ENCODE measurements around the gene HEYL. TPM values are rescaled to one million over a fixed set of nuclear protein-coding genes. Genes with fewer than 3 reads are reported as not detected.

Gene HEYL
- total RNA-seq, 1 donor from 2014 or later, result not detected

- DNase-seq (ENCODE audit: low read depth, low spot score), result no peak
Measured at GRCh38 chr1:39666772-39667171, 27.3 kb upstream of the HEYL start.

- no peak for DNase-seq (ENCODE audit: low read depth, low spot score)
Measured at GRCh38 chr1:39663559-39663958, 24.1 kb upstream of the HEYL start.

- DNase-seq (ENCODE audit: low read depth, low spot score), result no peak
Measured at GRCh38 chr1:39662861-39663260, 23.4 kb upstream of the HEYL start.

- no peak for DNase-seq (ENCODE audit: low read depth, low spot score)
Measured at GRCh38 chr1:39659538-39659937, 20.1 kb upstream of the HEYL start.

GRCh38 chr1:39659110-39659509 is 19.7 kb upstream of the HEYL start:
- no peak for DNase-seq (ENCODE audit: low read depth, low spot score)

GRCh38 chr1:39657923-39658485 is 18.6 kb upstream of the HEYL start:
- peak; percentile 5 for DNase-seq (ENCODE audit: low read depth, low spot score)

GRCh38 chr1:39657402-39657801 is 18.0 kb upstream of the HEYL start:
- DNase-seq (ENCODE audit: low read depth, low spot score), result no peak

- DNase-seq (ENCODE audit: low read depth, low spot score), result no peak
Measured at GRCh38 chr1:39656391-39656790, 16.9 kb upstream of the HEYL start.

GRCh38 chr1:39655578-39656268 is 16.3 kb upstream of the HEYL start:
- DNase-seq (ENCODE audit: low read depth, low spot score), result no peak

- no peak for DNase-seq (ENCODE audit: low read depth, low spot score)
Measured at GRCh38 chr1:39654291-39654690, 14.8 kb upstream of the HEYL start.

- DNase-seq (ENCODE audit: low read depth, low spot score), result peak; percentile 39
Measured at GRCh38 chr1:39653546-39654031, 14.1 kb upstream of the HEYL start.

GRCh38 chr1:39652554-39652953 is 13.1 kb upstream of the HEYL start:
- no peak for DNase-seq (ENCODE audit: low read depth, low spot score)

- no peak for DNase-seq (ENCODE audit: low read depth, low spot score)
Measured at GRCh38 chr1:39652105-39652504, 12.7 kb upstream of the HEYL start.

- DNase-seq (ENCODE audit: low read depth, low spot score), result no peak
Measured at GRCh38 chr1:39650431-39650830, 11.0 kb upstream of the HEYL start.

- DNase-seq (ENCODE audit: low read depth, low spot score), result no peak
Measured at GRCh38 chr1:39649636-39650185, 10.3 kb upstream of the HEYL start.

- no peak for DNase-seq (ENCODE audit: low read depth, low spot score)
Measured at GRCh38 chr1:39648496-39648895, 9.1 kb upstream of the HEYL start.

GRCh38 chr1:39647247-39647646 is 7.8 kb upstream of the HEYL start:
- no peak for DNase-seq (ENCODE audit: low read depth, low spot score)

GRCh38 chr1:39646232-39647081 is 7.0 kb upstream of the HEYL start:
- no peak for DNase-seq (ENCODE audit: low read depth, low spot score)

- DNase-seq (ENCODE audit: low read depth, low spot score), result no peak
Measured at GRCh38 chr1:39645411-39646043, 6.1 kb upstream of the HEYL start.

- DNase-seq (ENCODE audit: low read depth, low spot score), result no peak
Measured at GRCh38 chr1:39643705-39644104, 4.3 kb upstream of the HEYL start.

GRCh38 chr1:39642796-39643195 is 3.4 kb upstream of the HEYL start:
- no peak for DNase-seq (ENCODE audit: low read depth, low spot score)

- no peak for DNase-seq (ENCODE audit: low read depth, low spot score)
Measured at GRCh38 chr1:39640861-39641260, 1.4 kb upstream of the HEYL start.

All from pulmonary artery endothelial cell (primary cell).